GOT3 (cell line): ENCODE data around the gene LDB3.

ENCODE experiments used
- DNase-seq: peaks from one replicate; lab custom pipeline; 2025; ENCODE audit warnings: mixed read lengths; lab: John Stamatoyannopoulos, UW

Gene LDB3

GRCh38 chr10:86664341-86665217 lies 3.7 kb upstream of the LDB3 start:
- DNase-seq: no peak

DNA sequence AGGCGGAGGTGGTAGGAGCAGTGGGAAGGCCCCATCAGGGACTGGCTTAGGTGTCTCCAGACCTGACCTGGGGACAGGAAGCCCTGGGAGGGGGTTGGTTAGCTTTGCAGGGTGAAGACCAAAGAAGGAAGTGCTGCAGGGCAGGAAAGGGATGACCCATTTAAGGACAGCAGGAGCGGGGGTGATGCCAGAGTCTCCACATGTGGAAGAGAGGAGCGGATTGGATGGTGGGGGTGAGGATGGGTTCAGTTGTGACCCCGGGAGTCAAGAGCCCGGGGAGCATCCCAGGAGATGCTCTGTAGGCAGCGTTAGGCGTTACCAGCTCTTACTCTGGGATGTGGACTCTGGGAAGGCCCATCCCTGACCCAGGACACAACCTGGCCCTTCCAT lies 3.1 kb upstream of the LDB3 start:
- no peak for DNase-seq

DNA sequence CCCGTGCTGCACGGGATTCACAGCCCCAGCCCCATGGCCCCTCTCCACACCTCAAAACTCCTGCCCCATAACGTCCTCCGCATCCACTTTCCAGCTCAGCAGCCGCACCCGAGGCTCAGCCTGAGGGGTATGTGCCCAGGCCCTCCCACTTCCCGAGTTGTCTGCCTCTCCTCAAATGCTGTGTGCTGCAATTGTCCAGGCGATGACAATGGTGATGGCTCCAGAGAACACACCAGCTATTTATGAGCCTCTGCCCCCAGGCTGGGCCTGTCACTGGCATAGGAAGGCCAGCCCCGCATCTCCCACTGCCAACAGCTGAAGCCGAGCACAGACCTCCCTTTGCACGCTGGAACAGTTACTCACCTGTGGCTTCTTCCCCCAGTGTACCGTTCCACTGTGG lies 2.4 kb upstream of the LDB3 start:
- DNase-seq: no peak

DNA sequence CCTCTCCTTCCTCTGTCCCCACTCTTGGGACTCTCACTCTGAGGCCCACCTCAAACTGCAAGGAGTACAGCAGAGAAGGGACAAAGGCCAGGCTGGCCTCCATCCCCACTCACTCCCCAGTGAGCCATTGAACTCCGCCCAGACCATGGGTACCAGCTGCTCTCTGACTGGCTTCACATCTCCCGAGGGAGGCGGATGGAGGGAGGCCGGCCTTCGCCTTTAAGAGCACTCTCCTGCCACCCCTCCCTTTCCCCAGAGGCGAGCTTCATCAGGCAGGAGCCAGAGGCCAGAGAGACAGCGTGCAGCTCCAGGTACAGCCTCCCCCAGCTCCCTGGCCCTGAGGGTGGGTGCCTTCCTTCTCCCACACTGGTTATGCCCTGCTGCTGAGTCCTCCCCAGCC lies 1.8 kb upstream of the LDB3 start:
- DNase-seq: no peak

DNA sequence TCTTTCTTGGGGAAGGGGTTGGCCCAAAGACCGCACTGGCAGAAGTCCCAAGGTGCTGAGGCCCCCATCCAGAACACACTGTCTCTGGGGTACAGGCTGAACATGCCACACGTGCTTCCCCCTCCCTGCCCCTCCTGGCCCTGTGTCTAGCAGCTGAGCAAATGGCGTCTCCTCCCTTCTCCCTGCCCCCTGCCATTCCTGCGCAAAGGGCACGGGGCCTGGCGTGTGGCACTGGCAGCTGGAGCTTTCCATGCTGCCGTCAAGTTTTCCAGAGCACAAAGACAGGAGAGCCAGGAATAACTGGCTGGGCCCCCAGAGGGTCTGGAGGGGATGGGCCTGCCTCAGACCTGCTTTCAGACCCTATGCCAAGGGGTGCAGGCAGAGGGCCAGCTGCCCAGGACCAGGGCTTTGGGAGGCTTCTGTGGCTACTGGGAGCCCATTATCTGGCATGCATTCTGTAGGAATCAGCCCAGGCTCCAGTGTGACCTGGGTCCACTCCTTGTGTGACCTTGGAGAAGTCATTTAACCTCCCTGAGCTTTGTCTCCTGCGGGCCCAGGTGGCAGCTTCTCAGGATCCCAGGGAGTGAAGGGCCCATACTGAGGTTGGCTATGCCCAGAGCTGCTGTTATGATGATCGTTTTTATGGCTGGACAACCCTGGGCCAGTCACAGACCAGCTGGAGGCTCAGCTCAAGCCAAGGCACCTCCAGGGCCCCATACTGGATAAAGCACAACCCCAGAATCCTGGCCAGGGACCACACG lies 710 bp upstream of the LDB3 start:
- no peak for DNase-seq

DNA sequence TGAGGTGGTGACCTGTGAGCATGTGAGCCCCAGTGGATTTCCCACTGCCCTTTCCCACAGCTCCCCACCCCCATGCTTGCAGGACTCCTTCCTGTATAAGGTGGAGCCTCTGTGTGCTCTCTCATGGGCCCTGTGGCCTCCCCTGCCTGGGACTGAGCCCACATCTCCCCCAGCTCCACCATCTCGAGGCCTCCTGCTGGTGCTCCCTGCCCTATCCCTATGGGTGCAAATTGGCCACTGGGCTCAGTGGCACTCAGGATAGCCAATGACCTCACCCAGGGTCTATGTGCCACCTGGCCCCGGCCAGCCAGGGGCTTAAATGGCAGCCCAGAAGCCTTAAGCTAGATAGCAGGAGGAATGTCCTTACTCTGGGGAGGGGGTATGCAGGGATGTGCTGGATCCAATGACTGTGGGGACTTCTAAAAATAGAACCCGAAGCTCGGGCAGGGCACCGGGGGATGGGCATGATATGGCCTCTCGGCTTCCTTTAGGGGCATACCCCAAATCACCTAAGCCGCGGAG lies 2.0 kb downstream of the LDB3 start:
- no peak for DNase-seq

DNA sequence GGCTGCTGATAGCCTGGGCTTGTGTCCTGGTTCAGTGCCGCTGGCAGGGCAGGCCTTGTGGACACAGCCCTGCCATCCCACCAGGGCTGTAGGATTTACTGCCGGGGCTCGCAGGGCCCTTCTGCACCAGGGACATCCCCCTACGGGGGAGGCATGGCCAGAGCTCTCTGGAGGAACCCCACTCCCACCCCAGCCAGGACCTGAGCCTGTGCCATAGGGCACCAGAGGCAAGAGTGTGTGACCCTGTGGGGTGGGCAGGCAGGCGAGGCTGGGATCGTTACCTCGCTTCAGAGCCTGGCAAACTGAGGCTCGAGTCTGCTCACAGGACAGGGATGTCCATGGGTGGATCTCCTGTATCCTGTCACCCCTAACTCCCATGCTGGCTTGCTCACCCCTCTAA lies 2.6 kb downstream of the LDB3 start:
- no peak for DNase-seq

- no peak for DNase-seq
These were observed 3.1 kb downstream of the LDB3 start for GRCh38 chr10:86671419-86671818.

- no peak for DNase-seq
These were observed 3.8 kb downstream of the LDB3 start for GRCh38 chr10:86671985-86672710.

DNA sequence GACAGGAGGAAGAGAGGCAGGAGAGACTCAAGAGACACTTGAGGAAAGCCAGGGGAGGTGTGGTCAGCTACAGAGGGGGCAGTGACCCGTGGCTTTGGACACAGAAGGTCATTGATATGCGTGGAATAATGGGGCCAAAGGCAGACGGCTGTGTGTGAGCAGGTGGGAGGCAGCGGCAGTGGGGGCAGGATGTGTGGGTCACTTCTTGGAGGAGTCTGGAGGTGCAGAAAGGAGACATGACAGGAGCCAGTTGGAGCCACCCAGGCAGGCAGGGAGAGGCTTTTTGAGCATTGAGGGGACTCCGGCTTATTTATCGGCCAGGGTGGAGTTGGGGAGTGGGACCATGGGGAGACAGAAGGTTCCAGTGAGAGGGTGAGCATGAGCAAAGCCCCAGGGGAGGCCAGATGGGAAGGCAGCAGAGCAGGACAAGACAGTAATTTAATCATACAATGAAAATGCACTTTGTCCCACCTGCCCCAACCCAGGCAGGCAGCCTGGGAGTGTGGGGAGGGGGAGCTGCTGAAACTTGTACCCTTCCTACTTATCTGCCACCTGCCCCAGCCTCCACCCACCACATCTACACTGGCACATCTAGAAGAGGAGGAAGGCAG lies 5.0 kb downstream of the LDB3 start:
- DNase-seq: no peak

DNA sequence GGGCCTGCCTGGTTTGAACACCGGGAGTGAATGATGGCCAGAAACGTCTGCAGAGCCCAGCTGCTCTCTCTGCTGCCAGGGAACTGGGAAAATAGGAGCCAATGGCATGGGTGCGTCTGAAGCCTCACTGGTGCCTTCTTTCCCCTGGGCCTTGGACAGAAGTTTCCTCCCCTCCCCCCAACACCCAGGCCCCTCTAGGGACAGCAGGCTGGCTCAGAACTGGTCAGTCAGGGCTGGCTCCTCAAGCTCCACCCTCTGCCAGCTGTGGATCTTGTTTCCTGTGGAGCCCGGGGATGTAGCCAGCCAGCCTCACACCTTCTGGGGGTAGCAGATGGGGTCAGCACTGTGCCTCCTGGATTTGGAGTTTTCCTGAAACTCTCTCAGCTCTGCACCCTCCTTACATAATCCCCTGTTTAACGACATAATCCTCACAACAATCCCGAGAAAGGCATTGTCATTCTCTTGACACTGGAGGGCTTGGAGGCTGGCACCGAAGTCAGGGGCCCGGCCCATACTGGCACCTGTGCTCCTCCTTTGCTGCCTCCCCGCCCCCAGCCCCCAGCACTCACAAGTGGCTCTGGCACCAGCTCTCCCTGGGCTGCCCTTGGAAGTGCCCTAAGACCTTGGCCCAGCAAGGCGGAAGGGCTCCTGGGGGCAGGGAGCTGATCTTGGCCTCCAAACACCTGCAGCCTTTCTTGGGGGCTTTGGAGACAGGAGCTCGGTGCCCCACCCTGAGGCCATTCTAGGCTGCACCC lies 5.7 kb downstream of the LDB3 start:
- DNase-seq: no peak

- DNase-seq: no peak
These were observed 6.6 kb downstream of the LDB3 start for GRCh38 chr10:86674912-86675311.

- DNase-seq: no peak
These were observed 9.1 kb downstream of the LDB3 start for GRCh38 chr10:86677374-86677773.

DNA sequence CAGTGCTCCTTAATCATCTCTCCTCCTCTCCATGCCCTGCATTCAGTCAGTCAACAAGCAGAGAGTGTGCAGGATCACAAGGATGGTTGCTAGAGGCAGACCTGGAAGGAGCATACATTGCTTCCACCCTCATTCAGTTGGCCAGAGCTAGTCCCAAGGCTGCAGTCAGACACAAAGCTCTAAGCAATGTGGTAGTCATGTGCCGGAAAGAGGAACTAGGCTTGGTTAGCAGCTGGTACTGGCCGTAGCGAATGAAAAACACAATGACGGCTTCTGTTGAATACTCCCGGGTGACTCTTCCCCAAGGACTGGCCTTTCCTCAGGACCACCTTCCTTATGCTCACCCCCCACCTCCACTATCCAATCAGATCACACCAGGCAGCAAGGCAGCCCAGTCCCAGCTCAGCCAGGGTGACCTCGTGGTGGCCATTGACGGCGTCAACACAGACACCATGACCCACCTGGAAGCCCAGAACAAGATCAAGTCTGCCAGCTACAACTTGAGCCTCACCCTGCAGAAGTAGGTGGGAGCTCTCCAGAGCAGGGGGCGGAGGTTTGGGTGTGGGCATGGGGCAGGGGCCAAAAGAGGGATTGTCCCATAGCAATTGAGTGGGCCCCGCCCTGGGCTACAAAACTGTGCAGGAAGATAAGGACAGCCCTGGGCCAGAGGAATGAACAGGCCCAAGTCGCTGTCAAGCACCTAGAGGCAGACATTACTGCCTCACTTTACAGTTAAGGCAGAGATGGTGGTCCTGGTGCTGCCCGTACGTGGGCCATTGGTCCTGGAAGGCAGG lies 10.9 kb downstream of the LDB3 start:
- no peak for DNase-seq

- DNase-seq: no peak
These were observed 12.7 kb downstream of the LDB3 start for GRCh38 chr10:86681047-86681446.

DNA sequence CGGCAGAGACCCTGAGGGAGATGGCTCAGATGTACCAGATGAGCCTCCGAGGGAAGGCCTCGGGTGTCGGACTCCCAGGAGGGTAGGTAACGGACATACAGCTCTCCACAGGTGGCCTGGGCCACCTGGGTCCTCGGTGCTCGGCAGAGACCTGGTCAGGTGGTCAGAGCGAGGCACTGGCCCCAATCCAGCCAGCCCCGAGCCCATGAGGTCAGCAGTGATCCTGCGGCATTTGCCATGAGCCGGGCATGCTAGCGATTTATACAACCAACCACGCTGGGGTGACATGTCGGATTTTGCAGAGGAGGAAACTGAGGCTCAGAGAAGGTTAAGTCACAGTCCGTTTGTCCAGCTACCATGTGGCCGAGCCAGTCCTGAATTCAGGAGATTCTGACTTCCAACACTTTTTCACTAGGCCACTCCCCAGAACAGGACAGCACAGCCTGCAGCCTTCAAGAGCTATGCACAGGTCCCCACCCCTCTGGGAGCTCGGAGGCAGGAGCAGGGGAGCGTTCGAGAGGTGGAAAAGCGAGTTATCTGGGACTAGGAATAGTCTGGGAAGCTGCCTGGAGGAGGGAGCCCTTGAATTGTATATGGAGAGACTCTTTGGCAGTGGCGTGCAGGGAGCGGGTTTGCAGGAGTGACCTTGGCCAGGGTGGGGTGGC lies 13.5 kb downstream of the LDB3 start:
- DNase-seq: no peak

- DNase-seq: no peak
These were observed 14.4 kb downstream of the LDB3 start for GRCh38 chr10:86682675-86683074.

DNA sequence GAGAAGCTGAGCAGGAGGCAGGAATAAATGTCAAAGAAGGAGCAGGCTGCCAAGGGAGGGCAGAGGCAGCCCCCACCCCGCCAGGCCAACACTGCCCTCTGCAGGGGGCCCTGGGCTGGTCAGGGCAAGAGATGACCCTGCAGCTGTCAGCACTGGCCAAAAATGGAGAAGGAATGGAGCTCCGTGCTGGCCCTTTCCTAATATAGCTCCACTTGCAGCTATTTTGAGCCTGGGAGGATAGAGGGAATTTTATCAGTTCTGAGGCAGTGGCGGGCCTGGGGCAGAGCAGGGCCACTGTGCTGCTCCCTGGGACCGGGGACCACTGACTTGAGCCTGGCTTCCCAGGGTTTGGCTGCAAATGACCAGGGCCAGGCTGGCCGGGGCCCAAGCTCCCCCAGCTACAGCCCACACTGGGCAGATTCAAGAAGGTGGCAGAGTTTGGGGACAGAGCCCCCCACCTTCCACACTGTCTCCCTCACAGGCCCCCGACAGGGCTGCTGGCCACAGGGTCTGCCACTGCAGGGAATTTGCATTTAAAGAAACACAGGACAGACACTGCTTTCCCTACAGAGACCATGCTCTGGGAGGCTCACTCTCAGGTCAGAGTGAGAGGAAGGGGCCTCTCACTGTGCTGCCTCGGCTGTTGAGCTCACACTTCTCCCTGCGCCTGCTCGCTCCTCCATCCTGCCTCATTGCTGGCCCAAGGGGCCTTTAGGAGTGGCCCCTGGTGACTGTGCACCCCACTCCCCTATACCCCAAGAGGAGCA lies 16.2 kb downstream of the LDB3 start:
- DNase-seq: no peak

- DNase-seq: no peak
These were observed 17.1 kb downstream of the LDB3 start for GRCh38 chr10:86685416-86685815.
